KMS-11 (cell line): ENCODE results near the gene QRICH2.

Source experiments
- H2AFZ ChIP-seq: fragments of 200-600 bp; sonication (generic); 2 replicates; pipeline ENCODE4 v1.6.1; 2016; ENCODE audit warnings: antibody characterized with exemption, mixed run types, low read depth
- H3K27ac ChIP-seq: fragments of 200-600 bp; sonication (generic); 2 replicates; pipeline ENCODE4 v1.6.1; 2016; ENCODE audit warnings: mild to moderate bottlenecking, mixed run types
- H3K27me3 ChIP-seq: fragments of 200-600 bp; sonication (generic); 2 replicates; pipeline ENCODE4 v1.6.1; 2017; ENCODE audit warnings: mild to moderate bottlenecking, low read depth, mixed run types, moderate library complexity; ENCODE audit not compliant: insufficient read depth
- H3K36me3 ChIP-seq: fragments of 200-600 bp; sonication (generic); 2 replicates; pipeline ENCODE4 v1.6.1; 2017; ENCODE audit warnings: mild to moderate bottlenecking, mixed run types; ENCODE audit not compliant: insufficient read depth
- H3K4me1 ChIP-seq: fragments of 200-600 bp; sonication (generic); 2 replicates; pipeline ENCODE4 v1.6.1; 2016; ENCODE audit warnings: mild to moderate bottlenecking, low read depth, mixed run types; ENCODE audit not compliant: poor library complexity, severe bottlenecking
- H3K4me2 ChIP-seq: fragments of 200-600 bp; sonication (generic); 2 replicates; pipeline ENCODE4 v1.7.0; 2016; ENCODE audit warnings: mild to moderate bottlenecking, mixed run types
- H3K4me3 ChIP-seq: fragments of 200-600 bp; sonication (generic); IDR thresholded peaks from 2 replicates; pipeline ENCODE4 v1.6.1; 2017; ENCODE audit warnings: low read depth, low read length, mixed read lengths; ENCODE audit not compliant: insufficient read depth
- H3K79me2 ChIP-seq: fragments of 200-600 bp; sonication (generic); 2 replicates; pipeline ENCODE4 v1.6.1; 2016; ENCODE audit warnings: low read depth, mixed run types; ENCODE audit not compliant: insufficient read depth
- H3K9ac ChIP-seq: fragments of 200-600 bp; sonication (generic); 2 replicates; pipeline ENCODE4 v1.6.1; 2016; ENCODE audit warnings: mild to moderate bottlenecking, mixed run types
- H4K20me1 ChIP-seq: fragments of 200-600 bp; sonication (generic); 2 replicates; pipeline ENCODE4 v1.6.1; 2016; ENCODE audit warnings: mild to moderate bottlenecking, mixed run types; ENCODE audit not compliant: insufficient read depth
- TF ChIP-seq, protein P1 (sequence below): fragments of 200-600 bp; sonication (generic); conservative IDR thresholded peaks from 2 replicates; pipeline ENCODE4 v1.6.1; 2017; ENCODE audit warnings: low read depth, mild to moderate bottlenecking, antibody characterized with exemption, low read length, moderate library complexity, mixed read lengths

QRICH2 gene

DNA sequence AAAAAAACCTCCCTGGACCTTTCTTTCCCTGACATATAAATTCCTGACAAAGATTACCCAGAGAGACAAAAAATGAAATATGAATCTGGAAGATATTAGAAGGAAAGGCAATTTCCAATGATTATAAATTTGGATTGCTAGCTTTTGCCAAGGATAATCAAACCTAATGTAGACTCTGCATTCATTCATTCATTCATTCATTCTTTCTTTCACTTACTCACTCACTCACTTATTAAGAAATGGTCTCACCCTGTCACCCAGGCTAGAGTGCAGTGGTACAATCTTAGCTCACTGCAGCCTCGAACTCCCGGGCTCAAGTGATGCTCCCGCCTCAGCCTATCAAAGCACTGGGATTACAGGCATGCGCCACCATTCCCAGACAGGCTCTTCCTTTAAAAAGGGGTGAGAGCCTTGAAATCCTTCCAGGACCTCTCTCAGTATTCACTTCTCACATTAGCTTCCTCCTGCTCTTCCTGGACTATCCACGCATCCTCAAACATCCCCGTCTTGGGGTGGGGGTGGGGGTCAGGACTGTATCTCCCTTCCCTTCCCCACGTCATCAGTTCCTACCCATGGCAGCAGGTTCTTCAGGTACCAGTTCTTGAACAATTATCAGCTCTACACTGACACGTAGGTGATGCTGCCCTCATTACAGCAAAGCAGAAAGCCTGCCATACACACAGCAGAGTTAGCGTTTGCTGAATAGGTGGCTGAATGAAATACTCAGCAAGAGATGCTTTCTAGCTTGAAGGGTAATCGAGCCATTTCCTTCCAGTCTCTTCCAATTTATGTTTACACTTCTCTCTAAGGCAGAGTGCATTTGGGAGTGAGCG is 25.8 kb upstream of the QRICH2 start:
- Histone ChIP-seq H3K27me3 (no peaks in the 10 kb centered on the region), H3K27ac (no peak overlapping the region), H2AFZ (no peak overlapping the region), H3K4me1 (peaks cover 7% of the 10 kb centered on the region), H3K79me2 (no peaks in the 10 kb centered on the region), H3K4me3 (no peak overlapping the region), H3K4me2 (no peak overlapping the region), H3K9ac (no peak overlapping the region), H3K36me3 (no peaks in the 10 kb centered on the region), H4K20me1 (no peaks in the 10 kb centered on the region)
- TF ChIP-seq, protein P1, sequence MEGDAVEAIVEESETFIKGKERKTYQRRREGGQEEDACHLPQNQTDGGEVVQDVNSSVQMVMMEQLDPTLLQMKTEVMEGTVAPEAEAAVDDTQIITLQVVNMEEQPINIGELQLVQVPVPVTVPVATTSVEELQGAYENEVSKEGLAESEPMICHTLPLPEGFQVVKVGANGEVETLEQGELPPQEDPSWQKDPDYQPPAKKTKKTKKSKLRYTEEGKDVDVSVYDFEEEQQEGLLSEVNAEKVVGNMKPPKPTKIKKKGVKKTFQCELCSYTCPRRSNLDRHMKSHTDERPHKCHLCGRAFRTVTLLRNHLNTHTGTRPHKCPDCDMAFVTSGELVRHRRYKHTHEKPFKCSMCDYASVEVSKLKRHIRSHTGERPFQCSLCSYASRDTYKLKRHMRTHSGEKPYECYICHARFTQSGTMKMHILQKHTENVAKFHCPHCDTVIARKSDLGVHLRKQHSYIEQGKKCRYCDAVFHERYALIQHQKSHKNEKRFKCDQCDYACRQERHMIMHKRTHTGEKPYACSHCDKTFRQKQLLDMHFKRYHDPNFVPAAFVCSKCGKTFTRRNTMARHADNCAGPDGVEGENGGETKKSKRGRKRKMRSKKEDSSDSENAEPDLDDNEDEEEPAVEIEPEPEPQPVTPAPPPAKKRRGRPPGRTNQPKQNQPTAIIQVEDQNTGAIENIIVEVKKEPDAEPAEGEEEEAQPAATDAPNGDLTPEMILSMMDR: no peak

DNA sequence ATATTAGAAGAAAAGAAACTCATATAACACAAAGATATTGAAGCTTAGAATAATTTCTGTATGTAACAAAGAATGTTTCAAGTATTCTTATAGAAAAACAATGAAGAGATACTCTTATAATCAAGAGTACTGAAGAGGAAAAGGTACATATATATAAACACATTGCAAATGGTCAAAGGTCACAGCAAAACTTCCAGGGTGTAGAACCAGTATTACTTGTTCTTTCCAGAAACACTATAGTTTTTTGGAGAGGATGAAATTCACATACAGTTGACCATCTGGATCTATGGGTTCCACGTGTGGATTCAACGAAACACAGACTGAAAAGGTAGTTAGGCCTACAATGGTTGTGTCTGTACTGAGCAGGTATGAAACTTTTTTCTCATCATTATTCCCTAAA is 23.0 kb upstream of the QRICH2 start:
- Histone ChIP-seq H3K36me3 (no peaks in the 10 kb centered on the region), H4K20me1 (no peaks in the 10 kb centered on the region), H2AFZ (no peak overlapping the region), H3K4me1 (no peaks in the 10 kb centered on the region), H3K9ac (no peak overlapping the region), H3K27me3 (no peaks in the 10 kb centered on the region), H3K4me2 (no peak overlapping the region), H3K27ac (no peak overlapping the region), H3K4me3 (no peak overlapping the region), H3K79me2 (no peaks in the 10 kb centered on the region)
- TF ChIP-seq, protein P1: no peak

DNA sequence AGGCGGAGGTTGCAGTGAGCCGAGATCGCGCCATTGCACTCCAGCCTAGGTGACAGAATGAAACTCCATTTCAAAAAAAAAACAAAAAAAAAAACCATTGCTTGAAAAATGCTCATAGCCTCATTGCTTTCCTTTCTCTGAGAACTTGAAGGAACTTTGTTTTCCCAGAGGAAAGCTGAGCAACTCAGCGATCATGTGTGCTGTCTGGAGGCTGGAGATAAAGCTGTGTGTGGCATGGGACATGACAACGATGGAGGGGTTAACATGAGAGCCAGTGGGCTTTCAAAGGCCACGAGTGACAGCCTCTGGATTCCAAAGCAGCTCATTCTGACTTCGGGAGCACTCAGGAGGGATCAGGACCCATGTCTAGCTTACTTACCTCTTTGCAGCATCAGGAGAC is 21.6 kb upstream of the QRICH2 start:
- Histone ChIP-seq H2AFZ (no peak overlapping the region), H3K36me3 (no peaks in the 10 kb centered on the region), H3K79me2 (no peaks in the 10 kb centered on the region), H3K27ac (no peak overlapping the region), H3K4me1 (no peaks in the 10 kb centered on the region), H4K20me1 (no peaks in the 10 kb centered on the region), H3K4me2 (no peak overlapping the region), H3K9ac (no peak overlapping the region), H3K27me3 (no peaks in the 10 kb centered on the region), H3K4me3 (no peak overlapping the region)
- TF ChIP-seq, protein P1: no peak

DNA sequence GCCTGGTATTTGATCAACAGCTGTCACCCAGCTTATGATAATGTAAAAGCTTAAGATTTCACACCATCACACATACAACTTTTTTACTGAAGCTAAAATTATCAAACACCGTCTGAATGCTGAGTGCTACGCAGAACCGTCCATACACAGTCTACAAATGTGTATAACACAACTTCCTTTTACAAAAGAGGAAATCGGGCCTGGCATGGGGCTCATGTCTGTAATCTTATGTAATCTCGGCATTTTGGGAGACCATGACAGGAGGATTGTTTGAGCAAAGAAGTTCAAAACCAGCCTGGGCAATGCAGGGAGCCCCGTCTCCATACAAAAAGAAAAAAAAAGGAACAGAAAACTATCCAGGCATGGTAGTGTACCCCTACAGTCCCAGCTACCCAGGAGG is 19.6 kb upstream of the QRICH2 start:
- Histone ChIP-seq H3K4me3 (no peak overlapping the region), H3K79me2 (no peaks in the 10 kb centered on the region), H4K20me1 (no peaks in the 10 kb centered on the region), H3K9ac (no peak overlapping the region), H3K4me2 (no peak overlapping the region), H3K27ac (no peak overlapping the region), H3K27me3 (no peaks in the 10 kb centered on the region), H3K36me3 (no peaks in the 10 kb centered on the region), H2AFZ (no peak overlapping the region), H3K4me1 (no peaks in the 10 kb centered on the region)
- TF ChIP-seq, protein P1: no peak
